Transverse colon (tissue), 4 donors: Measurements from ENCODE around the gene MNDA.

ENCODE experiments used
- POLR2A ChIP-seq: fragments of 450-650 bp; IDR thresholded peaks from one replicate; pipeline ENCODE4 v1.6.1; 2016; ENCODE audit warnings: antibody characterized with exemption, mild to moderate bottlenecking, moderate library complexity
- POLR2AphosphoS5 ChIP-seq, 3 donors: sonication (generic); formaldehyde crosslinking; IDR thresholded peaks; one replicate each; pipeline ENCODE4 v1.6.1; 2016; ENCODE audit warnings: antibody characterized with exemption in 3 of 3
- TF ChIP-seq, protein P1 (sequence below), 5 experiments: fragments of 200-600 bp in 3 of 5; fragments of 450-650 bp in 2 of 5; sonication (generic) in 3 of 5; IDR thresholded peaks; 1 replicate in 2 of 5; 2 replicates in 3 of 5; pipeline ENCODE4 v1.5.1; 2016 to 2017; ENCODE audit warnings: antibody characterized with exemption in 5 of 5, inconsistent platforms in 3 of 5, mild to moderate bottlenecking in 2 of 5, moderate library complexity in 1 of 5

DNA sequence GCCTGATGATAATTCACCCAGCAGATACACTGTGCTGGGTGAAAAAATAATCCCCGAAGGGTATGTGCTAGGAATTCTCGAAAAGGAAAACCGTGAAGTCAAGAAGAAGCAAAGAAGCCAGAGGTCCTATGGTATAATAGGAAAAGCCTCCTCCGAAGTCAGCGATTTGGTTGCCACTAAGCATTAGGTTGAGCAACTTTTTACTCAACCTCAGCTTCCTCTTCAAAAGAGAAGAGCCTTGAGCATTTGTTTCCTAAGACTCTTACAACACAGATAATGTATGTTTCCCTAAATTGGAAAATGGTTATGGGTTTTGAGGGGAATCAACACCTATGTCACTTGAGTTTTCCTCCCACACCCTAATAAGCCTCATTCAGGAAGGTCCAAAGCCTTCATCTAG is 21.3 kb upstream of the MNDA start:
- TF ChIP-seq, protein P1, sequence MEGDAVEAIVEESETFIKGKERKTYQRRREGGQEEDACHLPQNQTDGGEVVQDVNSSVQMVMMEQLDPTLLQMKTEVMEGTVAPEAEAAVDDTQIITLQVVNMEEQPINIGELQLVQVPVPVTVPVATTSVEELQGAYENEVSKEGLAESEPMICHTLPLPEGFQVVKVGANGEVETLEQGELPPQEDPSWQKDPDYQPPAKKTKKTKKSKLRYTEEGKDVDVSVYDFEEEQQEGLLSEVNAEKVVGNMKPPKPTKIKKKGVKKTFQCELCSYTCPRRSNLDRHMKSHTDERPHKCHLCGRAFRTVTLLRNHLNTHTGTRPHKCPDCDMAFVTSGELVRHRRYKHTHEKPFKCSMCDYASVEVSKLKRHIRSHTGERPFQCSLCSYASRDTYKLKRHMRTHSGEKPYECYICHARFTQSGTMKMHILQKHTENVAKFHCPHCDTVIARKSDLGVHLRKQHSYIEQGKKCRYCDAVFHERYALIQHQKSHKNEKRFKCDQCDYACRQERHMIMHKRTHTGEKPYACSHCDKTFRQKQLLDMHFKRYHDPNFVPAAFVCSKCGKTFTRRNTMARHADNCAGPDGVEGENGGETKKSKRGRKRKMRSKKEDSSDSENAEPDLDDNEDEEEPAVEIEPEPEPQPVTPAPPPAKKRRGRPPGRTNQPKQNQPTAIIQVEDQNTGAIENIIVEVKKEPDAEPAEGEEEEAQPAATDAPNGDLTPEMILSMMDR (IDR thresholded peaks at IDR 0.05) = no peak
- TF ChIP-seq POLR2A = no peak
- TF ChIP-seq POLR2AphosphoS5 (IDR thresholded peaks at IDR 0.05) = no peak
